GM10266 (cell line): ENCODE data around the gene MVB12B.

Experiments
- DNase-seq: peaks from one replicate; pipeline ENCODE4 v3.0.0; 2012; ENCODE audit errors: extremely low spot score
- CTCF ChIP-seq: IDR thresholded peaks from 2 replicates; pipeline ENCODE4 v1.5.1; 2012; ENCODE audit warnings: mild to moderate bottlenecking, low read depth; ENCODE audit not compliant: control insufficient read depth, insufficient read depth; ENCODE audit errors: missing control alignments

Gene MVB12B

GRCh38 chr9:126516561-126516935 is 189.9 kb downstream of the MVB12B start:
- DNase-seq, result no peak
- no peak for TF ChIP-seq CTCF

DNA sequence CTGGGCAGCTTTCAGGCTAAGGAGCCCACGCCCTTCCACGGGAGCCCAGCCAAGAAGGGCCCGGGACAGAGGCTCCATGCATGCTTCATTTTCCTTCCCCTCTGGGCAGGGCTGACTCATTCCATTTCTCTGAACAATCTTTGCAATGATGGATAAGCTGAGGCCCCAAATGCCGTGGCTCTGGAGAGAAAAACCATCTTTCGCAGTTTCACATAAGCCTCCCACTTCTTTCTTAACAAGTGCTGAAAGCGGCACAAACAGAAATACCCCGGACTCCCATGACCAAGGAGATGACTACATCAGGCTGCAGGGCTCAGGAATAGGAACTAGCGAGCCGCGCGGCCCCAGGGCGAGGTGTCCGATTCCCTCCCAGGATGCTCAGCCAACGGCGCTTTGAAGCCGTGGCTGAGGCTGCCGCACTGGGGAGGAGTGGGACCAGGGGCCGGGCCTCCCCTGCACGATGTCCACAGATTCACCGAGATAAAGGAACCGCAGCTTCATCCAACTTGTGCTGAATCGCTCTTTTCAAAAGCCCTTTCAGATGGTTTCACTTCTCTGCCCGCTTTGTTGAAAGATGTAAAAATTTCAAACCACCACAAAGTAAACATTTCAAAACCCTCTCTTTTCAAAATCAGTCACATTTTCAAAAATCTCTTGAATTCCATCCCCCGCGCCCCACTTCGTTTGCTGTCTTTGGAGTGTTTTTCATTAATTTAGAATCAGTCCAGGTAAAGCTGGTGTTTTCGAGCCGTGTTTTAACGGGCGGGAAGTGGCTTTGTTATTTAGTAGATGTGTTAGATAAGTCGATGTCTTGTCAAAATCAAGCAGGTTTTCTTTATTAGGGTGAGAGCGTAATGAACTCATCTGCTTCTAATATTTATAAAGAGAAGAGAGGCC is 190.6 kb downstream of the MVB12B start:
- TF ChIP-seq CTCF, result no peak
- peak; percentile 52 for DNase-seq

GRCh38 chr9:126517833-126518356 is 191.3 kb downstream of the MVB12B start:
- no peak for TF ChIP-seq CTCF

GRCh38 chr9:126518763-126519162 is 192.1 kb downstream of the MVB12B start:
- TF ChIP-seq CTCF, result no peak

More at GRCh38 chr9:126517833-126518356, 191.3 kb downstream of the MVB12B start:
- DNase-seq, result no peak

GRCh38 chr9:126519660-126520420 is 193.2 kb downstream of the MVB12B start:
- no peak for DNase-seq
- no peak for TF ChIP-seq CTCF

More at GRCh38 chr9:126518763-126519162, 192.1 kb downstream of the MVB12B start:
- DNase-seq, result no peak

DNA sequence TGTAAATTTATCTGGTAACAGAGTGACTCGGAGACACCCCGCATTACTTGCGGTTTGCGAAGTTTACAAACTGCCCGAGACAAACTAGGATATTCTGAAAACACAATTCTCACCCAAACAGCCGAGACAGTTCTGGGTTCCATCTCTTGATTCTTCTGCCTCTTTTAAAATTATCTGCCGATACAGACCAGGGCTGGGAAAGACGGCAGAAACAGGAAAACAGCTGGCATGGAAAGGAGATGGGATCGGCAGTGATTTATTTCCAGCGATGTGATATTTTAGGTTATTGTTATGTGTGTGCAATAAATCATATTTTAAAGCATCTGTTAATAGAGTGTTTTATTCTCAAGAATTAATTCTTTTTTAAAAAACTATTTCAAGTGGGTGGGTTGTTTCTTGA is 193.8 kb downstream of the MVB12B start:
- TF ChIP-seq CTCF, result no peak

More for the DNA sequence above, 193.8 kb downstream of the MVB12B start:
- DNase-seq, result no peak
